IPS-18a (cell line): Measurements from ENCODE around the gene IL22RA2.
"Not testable (repeated sequence)": the region's sequence is repeated elsewhere in the genome, so short reads cannot be mapped to it uniquely, and the experiment has no call there.

ENCODE experiments used
- H3K27ac ChIP-seq: one replicate; pipeline ENCODE4 v1.5.1; 2013; ENCODE audit warnings: low read length
- H3K27me3 ChIP-seq: one replicate; pipeline ENCODE4 v1.6.1; 2013; ENCODE audit warnings: mild to moderate bottlenecking, low read length; ENCODE audit not compliant: control insufficient read depth, insufficient read depth
- H3K36me3 ChIP-seq: one replicate; pipeline ENCODE4 v1.6.1; 2013; ENCODE audit warnings: low read depth, low read length; ENCODE audit not compliant: control insufficient read depth
- H3K4me1 ChIP-seq: one replicate; pipeline ENCODE4 v1.6.1; 2013; ENCODE audit warnings: low read depth, low read length; ENCODE audit not compliant: control insufficient read depth
- H3K4me3 ChIP-seq: one replicate; pipeline ENCODE4 v1.5.1; 2013; ENCODE audit warnings: low read length
- H3K9ac ChIP-seq: one replicate; pipeline ENCODE4 v1.6.1; 2013; ENCODE audit warnings: mild to moderate bottlenecking, low read length, moderate library complexity
- H3K9me3 ChIP-seq: one replicate; pipeline ENCODE4 v1.6.1; 2013; ENCODE audit warnings: low read depth, low read length; ENCODE audit not compliant: control insufficient read depth

Gene IL22RA2, protein sequence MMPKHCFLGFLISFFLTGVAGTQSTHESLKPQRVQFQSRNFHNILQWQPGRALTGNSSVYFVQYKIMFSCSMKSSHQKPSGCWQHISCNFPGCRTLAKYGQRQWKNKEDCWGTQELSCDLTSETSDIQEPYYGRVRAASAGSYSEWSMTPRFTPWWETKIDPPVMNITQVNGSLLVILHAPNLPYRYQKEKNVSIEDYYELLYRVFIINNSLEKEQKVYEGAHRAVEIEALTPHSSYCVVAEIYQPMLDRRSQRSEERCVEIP

GRCh38 chr6:137173501-137173900 lies at the start of gene IL22RA2:
Gene IL22RA2, minus strand, starts transcription at chr6:137173644. Its CDS starts 11,895 bp downstream, at chr6:137161749.
- Histone ChIP-seq H3K36me3 (no peaks in the 10 kb centered on the region), H3K4me1 (peaks cover 15% of the 10 kb centered on the region), H3K9me3 (no peaks in the 10 kb centered on the region), H3K9ac (no peak within 1 kb of the TSS), H3K27me3 (no peaks in the 10 kb centered on the region), H3K4me3 (no peak within 1 kb of the TSS), H3K27ac (no peak within 1 kb of the TSS)

- no peak overlapping the region for H3K9ac ChIP-seq
- no peaks in the 10 kb centered on the region for H3K27me3 ChIP-seq
- no peak overlapping the region for H3K27ac ChIP-seq
- no peak overlapping the region for H3K4me3 ChIP-seq
- peaks cover 12% of the 10 kb centered on the region for H3K4me1 ChIP-seq
- no peaks in the 10 kb centered on the region for H3K9me3 ChIP-seq
- no peaks in the 10 kb centered on the region for H3K36me3 ChIP-seq
Measured at GRCh38 chr6:137222381-137222780, 48.9 kb upstream of the IL22RA2 start.

DNA sequence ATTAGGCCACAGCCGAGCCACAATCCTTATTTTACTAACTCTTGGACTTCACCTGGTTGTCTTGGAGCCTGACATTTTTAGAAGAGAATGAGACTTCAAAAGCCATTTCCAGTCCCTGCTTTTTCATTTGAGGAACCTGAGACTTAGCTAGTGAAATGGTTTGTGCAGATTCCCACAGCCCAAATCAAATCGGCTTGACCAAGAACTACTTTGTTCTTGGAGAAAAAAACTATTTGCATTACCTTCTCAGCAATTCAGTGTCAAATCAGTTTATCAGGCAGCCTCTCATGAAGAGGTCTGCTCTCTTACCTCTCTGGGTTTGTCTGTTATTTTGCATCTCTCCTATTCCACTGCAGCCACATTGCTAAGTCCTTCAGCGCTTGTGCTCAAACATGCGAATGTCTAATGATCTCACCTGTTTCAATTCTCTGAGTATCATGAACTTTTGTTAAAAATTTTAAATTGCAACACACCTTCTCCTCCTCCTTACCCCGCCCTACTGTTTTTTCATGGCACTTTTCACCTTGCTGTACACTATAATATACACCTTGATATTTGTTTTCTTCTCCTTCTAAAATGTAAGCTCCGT lies 46.3 kb upstream of the IL22RA2 start:
- no peaks in the 10 kb centered on the region for H3K36me3 ChIP-seq
- H3K9ac ChIP-seq, result peak overlapping the region; percentile 86
- no peak overlapping the region for H3K27ac ChIP-seq
- no peaks in the 10 kb centered on the region for H3K27me3 ChIP-seq
- H3K9me3 ChIP-seq, result no peaks in the 10 kb centered on the region
- H3K4me1 ChIP-seq, result peaks cover 12% of the 10 kb centered on the region
- H3K4me3 ChIP-seq, result peak overlapping the region; percentile 96

GRCh38 chr6:137218917-137219663 lies 45.6 kb upstream of the IL22RA2 start, which contains the start of gene IFNGR1:
Gene IFNGR1, minus strand, starts transcription at chr6:137219385. Its CDS starts 58 bp downstream, at chr6:137219327.
- no peaks in the 10 kb centered on the region for H3K36me3 ChIP-seq
- H3K9ac ChIP-seq, result peak within 1 kb of the TSS; percentile 86
- peak within 1 kb of the TSS; percentile 96 for H3K4me3 ChIP-seq
- no peaks in the 10 kb centered on the region for H3K27me3 ChIP-seq
- H3K27ac ChIP-seq, result peak within 1 kb of the TSS; percentile 15
- H3K9me3 ChIP-seq, result no peaks in the 10 kb centered on the region
- peaks cover 12% of the 10 kb centered on the region for H3K4me1 ChIP-seq

- peak overlapping the region; percentile 15 for H3K27ac ChIP-seq
- peaks cover 12% of the 10 kb centered on the region for H3K4me1 ChIP-seq
Measured at GRCh38 chr6:137218473-137218916, 45.1 kb upstream of the IL22RA2 start.

GRCh38 chr6:137217801-137218472 lies 44.5 kb upstream of the IL22RA2 start:
- no peak overlapping the region for H3K27ac ChIP-seq
- H3K9me3 ChIP-seq, result no peaks in the 10 kb centered on the region
- H3K4me3 ChIP-seq, result peak overlapping the region; percentile 96
- no peaks in the 10 kb centered on the region for H3K36me3 ChIP-seq
- peak overlapping the region; percentile 86 for H3K9ac ChIP-seq
- no peaks in the 10 kb centered on the region for H3K27me3 ChIP-seq
- H3K4me1 ChIP-seq, result peaks cover 12% of the 10 kb centered on the region

More at GRCh38 chr6:137218473-137218916, 45.1 kb upstream of the IL22RA2 start:
- Histone ChIP-seq H3K27me3 (no peaks in the 10 kb centered on the region), H3K9me3 (no peaks in the 10 kb centered on the region), H3K9ac (peak overlapping the region; percentile 86), H3K36me3 (no peaks in the 10 kb centered on the region), H3K4me3 (peak overlapping the region; percentile 96)

DNA sequence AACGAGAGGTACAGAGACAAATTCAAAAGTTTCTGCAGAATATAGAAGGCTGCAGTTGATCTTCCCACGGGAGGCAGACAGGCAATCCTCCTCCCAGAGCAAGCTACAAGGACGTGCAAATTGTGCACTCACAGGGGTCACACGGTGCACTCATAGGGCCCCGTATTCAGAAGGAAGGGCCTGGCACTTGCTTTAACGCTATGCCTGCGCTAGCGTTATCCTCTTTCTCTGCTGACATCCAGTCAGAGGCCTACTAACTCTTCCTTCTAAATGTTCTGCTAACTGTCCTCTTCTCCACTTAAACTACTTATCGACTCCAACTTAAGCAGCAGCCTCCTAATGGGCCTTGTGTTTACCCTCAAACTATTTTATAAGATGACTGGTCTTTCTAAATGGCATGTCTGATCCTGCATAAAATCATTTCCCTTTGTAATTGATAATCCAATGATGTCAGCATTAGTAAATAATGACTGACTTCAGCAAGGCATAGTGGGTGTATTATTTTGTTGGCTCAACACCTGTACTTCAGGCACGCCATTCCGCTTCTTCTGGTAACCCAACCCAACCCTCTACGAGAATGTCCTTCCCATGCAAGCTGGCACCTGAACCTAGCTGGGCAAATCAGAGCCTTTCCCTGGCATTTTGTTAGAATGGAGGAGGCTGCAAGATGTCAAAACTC lies 43.6 kb upstream of the IL22RA2 start:
- H3K9me3 ChIP-seq, result no peaks in the 10 kb centered on the region
- H3K4me1 ChIP-seq, result peaks cover 12% of the 10 kb centered on the region
- H3K27ac ChIP-seq, result no peak overlapping the region
- H3K9ac ChIP-seq, result no peak overlapping the region
- no peaks in the 10 kb centered on the region for H3K36me3 ChIP-seq
- no peaks in the 10 kb centered on the region for H3K27me3 ChIP-seq
- H3K4me3 ChIP-seq, result peak overlapping the region; percentile 96

DNA sequence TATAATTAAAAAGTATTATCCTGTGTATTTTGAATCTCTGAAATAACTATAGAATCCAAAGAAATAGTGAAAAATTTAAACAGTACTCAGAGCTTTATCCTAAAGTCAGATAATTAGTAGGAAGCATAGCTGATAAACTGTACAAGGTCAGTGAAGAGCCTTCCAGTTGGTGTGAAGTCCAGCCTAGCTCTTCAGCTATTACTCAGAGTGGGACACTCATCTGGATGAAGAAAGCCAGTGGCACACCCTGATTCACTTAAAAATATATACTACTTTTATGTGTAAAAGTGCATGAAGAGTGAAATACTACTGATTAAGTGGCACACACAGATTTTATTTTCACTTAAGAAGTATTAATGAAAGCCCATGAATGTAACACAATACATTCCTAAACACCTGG lies 42.7 kb upstream of the IL22RA2 start:
- no peaks in the 10 kb centered on the region for H3K36me3 ChIP-seq
- no peak overlapping the region for H3K27ac ChIP-seq
- H3K9ac ChIP-seq, result no peak overlapping the region
- H3K4me1 ChIP-seq, result peaks cover 12% of the 10 kb centered on the region
- H3K4me3 ChIP-seq, result no peak overlapping the region
- no peaks in the 10 kb centered on the region for H3K9me3 ChIP-seq
- H3K27me3 ChIP-seq, result no peaks in the 10 kb centered on the region

DNA sequence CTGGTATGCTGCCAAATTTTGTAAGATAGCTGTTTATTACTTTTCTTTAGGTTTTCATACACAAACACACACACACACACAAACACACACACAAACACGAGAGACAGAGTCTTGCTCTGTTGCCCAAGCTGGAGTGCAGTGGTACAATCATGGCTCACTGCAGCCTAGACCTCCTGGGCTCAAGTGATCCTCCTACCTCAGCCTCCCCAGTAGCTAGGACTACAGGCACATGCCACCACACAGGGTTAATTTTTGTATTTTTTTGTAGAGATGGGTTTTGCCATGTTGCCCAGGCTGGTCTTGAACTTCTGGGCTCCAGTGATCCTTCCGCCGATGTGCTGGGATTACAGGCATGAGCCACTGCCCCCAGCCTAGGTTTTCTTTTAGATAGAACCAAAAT lies 42.2 kb upstream of the IL22RA2 start:
- peaks cover 12% of the 10 kb centered on the region for H3K4me1 ChIP-seq
- H3K9me3 ChIP-seq, H3K27ac ChIP-seq, H3K36me3 ChIP-seq, H3K4me3 ChIP-seq, H3K9ac ChIP-seq, H3K27me3 ChIP-seq: not testable (repeated sequence)

DNA sequence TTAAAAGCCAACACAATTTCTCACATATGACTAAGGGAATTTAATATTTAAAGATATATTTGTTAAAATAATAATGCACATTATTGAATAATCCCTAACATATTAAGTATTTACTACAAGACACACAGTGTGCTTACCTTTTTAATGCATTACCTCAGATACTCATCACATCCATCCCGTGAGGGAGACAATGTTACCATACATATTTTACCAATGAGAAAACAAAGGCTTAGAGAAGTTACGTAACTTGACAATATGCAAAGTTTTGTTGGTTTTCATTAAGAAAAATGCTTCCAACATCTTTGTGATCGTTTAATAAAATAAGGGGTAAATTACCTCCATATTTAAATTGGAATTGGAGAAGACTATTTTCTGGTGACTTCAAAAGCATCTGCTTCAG lies 41.5 kb upstream of the IL22RA2 start:
- H3K4me1 ChIP-seq, result peaks cover 10% of the 10 kb centered on the region
- no peak overlapping the region for H3K4me3 ChIP-seq
- peaks cover 3% of the 10 kb centered on the region for H3K9me3 ChIP-seq
- no peak overlapping the region for H3K9ac ChIP-seq
- H3K27me3 ChIP-seq, result no peaks in the 10 kb centered on the region
- H3K36me3 ChIP-seq, result no peaks in the 10 kb centered on the region
- no peak overlapping the region for H3K27ac ChIP-seq

GRCh38 chr6:137213813-137214212 lies 40.4 kb upstream of the IL22RA2 start:
- Histone ChIP-seq H3K36me3 (no peaks in the 10 kb centered on the region), H3K27me3 (no peaks in the 10 kb centered on the region), H3K27ac (no peak overlapping the region), H3K9me3 (peaks cover 6% of the 10 kb centered on the region), H3K9ac (no peak overlapping the region), H3K4me1 (peaks cover 5% of the 10 kb centered on the region), H3K4me3 (no peak overlapping the region)
